Globus pallidus (tissue), 1 donor: Measurements from ENCODE around the gene OLFML2A.
"Not testable (repeated sequence)": the region's sequence is repeated elsewhere in the genome, so short reads cannot be mapped to it uniquely, and the experiment has no call there.

ENCODE experiments used
- DNase-seq: peaks from one replicate; pipeline ENCODE4 v3.0.0-alpha.2; 2015; ENCODE audit warnings: low spot score

Gene OLFML2A

DNA sequence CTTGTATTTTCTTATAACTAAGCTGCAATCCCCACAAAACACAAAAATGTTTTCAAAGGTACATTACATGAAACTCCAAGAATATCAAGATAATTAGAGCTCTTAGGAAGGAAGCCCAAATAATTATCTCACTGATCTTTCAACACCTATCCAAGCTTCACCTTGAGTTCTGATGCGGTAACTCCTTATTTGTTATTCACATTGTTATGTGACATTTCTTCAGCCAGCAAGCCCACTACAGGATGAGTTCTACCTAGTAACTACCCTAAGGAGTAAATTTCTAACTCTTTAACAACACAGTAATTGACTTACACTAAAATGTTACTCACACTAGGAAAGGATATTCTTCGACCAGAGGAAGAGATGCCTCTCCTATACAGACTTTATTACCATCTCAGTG, 15.7 kb upstream of the OLFML2A start:
- DNase-seq = no peak

DNA sequence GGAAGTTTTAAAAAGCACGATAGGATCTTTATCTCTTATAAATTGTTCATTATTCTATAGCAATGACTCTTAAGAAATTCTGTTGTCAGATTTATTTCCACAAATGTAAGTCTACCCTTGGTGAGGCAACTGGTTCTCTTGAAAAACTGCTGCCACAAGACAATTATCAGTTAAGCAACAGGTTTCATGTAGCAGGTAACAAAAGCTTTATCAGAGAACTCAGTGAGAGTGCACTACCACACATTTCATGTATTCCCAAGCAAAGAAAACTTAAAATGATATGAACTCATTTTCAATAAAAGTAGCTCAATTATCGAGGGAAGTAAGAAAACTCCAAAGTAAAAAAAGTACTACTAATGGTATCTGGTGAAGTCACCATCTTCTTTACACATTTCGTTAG, 15.2 kb upstream of the OLFML2A start:
- no peak for DNase-seq

DNA sequence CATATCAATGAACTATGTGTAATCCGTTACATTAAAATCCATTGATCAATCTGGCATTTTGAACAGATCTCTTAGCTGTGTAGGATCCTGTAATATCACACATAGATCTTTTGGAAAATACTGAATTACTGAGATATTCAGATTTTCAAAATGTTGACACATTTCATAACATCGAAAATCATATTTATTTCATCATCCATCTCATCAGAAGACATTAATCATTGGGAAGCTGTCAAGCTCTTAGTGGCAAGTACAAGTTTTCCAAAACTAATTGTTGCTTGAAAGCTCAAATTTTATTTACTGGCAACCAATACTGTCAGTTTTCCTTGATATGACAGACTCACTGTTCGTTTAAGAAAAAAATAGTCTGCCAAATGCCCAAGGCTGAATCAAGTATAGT, 14.3 kb upstream of the OLFML2A start:
- DNase-seq = no peak

DNA sequence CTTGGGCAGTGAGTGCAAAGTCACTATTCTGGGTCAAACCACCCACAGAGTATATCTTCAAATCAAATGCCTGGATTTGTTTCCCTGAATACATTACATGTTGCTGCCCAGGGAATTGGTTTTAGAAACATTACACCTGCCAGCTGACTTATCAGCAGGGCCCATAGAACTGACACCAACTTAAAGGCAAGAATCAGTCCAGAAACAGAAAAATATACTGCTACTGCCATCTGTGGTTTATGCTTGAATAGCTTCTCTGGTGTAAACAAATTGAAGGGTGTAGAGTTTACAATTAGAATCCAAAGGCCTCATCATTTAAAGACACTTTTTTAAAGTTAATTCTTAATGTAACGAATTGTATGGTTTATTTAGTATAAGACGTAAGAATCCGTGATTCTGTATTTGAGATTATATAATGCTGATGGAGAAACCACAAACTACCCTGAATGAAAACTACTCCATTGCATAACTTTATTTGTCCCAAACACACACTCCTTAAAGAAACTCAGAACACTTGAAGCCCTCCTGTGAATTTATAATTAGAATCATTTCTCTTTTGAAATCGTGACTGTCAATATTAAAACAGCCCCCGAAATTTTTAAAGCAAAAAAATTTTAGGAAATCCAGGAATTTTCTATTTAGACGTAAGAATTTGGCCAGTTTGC, 12.0 kb upstream of the OLFML2A start:
- DNase-seq = no peak

DNA sequence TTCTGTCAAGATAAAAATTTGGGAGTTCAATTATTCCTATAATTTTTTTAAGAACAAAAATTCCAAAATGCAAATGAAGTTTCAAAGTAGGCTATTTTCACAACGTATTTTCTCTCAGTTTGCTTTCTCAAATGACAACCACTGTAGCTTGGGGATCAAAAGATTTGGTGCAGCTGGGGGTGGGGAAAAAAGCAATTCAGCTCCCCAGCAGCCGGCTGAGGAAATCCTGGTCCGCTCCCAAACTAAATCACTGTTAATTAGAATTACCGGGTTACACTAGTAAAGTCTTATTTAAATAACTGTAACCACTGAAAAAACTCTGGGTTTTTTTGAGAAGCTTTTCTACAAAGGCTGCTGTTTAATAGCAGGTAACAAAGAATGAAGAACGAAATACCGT, 11.5 kb upstream of the OLFML2A start:
- DNase-seq = no peak

DNA sequence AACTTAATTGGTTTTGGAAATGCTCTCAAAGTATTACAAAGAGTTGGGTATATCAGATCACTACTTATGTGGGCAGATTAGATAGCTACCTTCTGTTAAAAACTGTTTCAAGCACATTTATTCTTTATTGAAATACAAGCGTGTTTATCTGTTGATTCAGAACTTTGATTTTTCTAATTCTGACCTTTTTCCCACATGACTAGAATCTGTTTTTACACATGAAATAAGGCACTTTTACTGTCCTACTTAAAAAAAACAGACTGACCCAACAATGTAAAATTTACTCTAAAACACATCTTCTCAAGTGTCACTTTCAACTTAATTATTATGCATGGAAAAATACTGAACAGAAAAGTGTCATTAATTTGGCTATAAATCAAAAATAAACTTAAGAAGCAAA, 10.6 kb upstream of the OLFML2A start:
- DNase-seq = no peak

DNA sequence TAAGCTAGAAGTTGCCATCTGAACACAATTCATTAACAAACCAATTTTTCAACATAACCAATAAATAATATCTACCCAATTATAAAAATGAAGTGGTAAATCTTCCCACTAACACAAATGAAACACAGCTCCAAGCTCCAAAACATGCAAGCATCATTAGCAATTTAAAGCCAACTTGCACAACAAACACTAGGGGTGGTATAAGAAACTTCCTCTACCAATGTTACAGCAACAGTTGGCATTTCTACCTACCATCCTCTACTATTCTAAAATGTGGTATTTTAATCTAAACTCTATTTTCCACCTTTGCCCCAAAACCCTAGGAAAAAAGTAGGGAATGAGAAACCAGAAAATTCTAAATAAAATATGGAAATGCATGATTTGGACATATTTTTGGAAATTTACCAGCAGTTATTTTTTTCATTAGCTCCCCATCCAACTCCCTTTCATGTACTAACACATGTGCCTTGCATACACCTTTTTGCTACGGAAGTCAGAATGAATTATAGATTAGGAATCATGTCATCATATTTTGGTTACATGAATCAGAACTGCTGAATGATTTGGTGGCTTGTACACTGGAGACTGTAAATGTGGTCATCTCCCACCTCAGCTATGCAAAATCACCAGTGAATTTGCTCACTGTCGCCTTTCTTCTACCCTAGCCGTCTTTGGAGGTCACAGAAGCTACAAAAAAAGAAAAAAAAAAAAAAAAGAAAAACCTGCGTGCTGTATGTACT, 9.9 kb upstream of the OLFML2A start:
- no peak for DNase-seq

DNA sequence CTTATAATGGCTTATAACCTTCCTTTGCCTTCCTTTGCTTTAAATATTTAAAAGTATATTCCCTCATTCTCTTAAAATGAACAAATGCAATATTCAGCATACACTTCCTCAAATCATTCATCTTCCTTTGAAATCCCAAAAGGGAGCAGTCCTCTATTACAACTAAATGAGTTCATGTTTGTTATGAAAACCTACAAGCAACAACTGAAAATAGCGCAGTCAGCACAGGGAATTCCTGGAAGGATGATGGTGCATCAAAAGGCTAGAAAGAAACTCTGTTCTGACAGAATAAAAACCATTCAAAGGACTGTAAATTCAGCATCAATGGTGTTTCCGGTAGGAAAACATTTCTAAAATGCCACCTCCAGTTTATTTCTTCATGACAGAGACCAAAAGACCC, 9.1 kb upstream of the OLFML2A start:
- no peak for DNase-seq

DNA sequence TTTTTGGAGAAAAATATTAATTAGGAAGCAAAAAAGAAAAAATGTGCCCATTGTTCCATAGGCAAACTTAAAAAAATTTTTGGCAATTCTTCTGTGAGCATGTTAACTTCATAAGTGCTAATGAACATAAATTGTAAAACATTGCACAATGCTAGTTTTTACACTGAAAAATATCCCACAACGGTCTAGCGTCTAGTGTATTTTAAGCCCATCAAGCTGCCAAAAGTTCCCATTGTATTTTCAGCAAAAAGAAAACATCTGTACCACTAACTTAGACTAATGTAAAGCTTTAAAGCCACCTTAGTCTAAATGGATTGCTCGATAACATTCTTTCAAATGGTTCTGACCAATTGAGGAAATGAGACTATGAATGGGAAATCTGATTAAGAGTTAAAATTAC, 8.6 kb upstream of the OLFML2A start:
- DNase-seq = no peak

DNA sequence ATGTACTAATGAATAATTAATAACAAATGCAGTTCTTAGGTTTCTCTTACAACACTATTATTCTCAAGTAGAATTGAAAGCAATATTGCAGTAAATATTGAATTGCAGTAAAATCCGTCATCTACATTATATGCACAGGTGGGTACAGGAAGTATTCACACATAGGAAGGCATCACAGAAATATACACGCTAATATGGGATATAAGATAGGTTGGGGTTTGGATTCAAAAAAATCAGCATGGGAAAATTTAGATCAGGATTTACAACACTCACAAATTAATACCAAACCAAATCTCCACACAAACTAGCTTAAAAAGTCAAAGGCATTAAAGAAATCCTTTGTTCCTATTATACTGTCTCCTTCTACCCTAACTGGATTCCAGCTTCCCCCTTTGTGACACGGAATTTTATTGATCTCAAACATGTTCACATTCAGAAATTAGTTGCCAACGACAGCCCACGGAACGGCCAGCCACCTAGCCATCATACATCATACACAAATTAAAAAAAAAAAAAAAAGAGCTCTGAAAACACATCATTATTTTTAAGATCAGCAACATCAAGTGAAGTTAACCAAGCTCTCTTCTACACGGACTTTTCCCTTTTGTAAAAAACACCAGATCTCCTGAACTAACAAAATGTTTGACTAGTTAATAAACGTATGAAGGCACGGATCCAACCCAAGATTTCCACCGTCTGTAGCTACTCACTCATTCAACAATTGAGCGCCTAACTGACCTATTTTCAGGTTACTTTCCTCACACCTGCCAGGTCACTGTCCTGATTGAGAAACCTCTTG, 8.0 kb upstream of the OLFML2A start:
- DNase-seq = no peak

DNA sequence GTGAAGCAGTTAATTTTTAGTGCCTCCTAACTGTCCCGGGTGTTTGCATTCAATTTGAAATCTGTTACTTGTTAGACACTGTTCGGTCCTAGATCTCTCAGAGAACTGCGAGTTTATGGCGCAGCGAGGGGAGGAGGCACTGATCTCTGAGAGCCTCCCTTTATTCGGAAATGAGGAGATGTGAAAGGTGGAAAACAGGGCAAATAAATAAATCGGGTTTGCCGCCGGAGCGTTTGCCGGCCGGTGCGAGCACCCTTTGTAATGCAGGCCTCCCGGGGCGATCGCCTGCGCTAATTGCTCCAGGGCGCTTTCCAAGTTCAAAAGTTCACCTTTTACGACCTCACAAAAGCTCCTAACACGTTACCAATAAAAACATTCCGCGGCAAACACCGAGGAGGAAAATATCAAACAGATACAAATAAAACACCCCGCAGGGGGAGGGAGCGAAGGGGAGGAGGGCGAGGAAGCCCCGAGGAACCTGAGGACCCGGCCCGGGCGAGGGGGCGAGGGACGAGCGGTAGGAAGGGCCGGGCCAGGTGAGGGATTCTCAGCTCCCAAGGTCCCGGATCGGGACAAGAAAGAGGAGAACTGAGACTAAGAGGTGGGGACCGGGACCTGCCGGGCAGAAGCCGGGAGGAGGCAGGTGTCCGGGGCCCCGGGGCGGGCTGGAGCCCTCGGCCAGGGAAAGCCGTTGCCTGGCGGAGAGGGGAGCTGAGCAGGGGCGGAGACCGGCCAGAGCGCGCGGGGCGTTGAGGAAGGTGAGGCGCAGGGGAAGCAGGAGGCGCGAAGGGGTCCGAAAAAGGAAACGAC, 7.2 kb upstream of the OLFML2A start:
- no peak for DNase-seq

DNA sequence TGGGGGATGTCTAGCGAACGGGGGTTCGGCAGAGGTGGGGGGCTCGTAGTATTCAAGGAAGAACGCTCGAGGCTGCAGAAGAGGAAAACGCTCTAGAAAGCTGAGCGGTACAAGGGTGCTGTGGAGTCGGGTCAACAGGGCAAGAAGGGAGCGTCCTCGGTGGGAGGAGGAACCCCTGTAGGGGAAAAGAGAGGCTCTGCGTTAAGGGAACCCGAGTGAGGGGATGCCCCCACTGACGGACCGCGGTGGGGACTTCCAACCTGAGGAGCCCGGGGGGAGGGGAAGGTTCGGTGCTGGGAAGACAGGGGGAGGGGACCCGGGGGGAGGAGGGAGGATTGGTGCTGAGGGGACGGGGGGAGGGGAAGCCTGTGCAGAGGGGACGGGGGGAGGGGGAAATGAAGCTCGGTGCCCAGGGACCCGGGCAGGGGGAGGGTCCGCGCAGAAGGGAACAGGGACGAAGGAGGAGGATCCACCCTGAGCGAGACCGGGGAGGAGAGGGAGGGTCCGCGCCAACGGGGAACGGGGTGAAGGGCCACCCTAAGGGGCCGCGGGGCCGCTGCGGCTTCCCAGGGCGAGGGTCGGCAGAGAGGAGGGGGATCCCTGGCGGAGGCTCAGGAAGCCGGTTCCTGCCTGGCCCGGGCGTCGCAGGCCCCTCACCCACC, 6.4 kb upstream of the OLFML2A start:
- no peak for DNase-seq

DNA sequence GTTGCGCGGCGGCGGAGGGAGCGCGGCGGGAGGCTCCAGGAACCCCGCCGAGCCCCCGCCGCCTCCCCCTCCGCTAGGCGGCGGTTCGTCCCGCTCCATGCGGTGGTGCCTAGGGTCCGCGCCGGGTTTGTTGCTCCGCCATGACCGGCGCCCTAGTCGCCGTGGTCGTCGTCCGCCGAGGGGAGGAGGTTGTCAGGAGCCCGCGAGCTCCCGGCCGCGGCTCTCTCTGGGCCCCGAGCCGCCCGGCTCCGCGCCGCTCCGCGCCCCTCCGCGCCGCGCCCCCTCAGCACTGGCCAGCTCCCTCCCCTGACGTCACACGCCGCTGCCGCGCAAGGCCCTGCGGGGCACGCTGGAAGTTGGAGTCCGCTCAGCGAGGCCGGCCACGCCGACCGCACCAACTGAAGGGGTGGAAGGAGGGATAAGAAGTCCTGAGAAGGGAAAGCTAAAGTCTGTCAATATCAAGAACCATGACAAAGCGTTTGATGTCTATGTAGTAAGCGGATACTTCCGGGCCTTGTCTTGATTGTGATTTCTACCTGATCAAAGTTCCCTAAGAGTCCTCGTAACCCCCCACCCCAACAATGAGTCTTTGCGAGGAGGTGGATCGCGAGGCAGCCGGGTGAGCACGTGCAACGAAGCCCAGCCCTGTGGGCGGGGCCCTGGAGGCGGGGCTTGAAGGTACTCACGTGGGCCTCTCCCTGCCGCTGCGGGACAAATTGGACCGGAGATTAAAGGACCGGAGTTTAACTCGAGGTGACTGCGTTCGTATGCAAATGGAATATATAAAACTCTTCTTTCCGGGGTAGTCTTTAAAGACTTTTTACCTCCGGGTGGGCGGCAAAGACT, 5.7 kb upstream of the OLFML2A start, which contains the start of gene NR6A1:
Gene NR6A1, minus strand, starts transcription at position 291 of the 846 bp plus-strand sequence.
- DNase-seq = peak; percentile 96

DNA sequence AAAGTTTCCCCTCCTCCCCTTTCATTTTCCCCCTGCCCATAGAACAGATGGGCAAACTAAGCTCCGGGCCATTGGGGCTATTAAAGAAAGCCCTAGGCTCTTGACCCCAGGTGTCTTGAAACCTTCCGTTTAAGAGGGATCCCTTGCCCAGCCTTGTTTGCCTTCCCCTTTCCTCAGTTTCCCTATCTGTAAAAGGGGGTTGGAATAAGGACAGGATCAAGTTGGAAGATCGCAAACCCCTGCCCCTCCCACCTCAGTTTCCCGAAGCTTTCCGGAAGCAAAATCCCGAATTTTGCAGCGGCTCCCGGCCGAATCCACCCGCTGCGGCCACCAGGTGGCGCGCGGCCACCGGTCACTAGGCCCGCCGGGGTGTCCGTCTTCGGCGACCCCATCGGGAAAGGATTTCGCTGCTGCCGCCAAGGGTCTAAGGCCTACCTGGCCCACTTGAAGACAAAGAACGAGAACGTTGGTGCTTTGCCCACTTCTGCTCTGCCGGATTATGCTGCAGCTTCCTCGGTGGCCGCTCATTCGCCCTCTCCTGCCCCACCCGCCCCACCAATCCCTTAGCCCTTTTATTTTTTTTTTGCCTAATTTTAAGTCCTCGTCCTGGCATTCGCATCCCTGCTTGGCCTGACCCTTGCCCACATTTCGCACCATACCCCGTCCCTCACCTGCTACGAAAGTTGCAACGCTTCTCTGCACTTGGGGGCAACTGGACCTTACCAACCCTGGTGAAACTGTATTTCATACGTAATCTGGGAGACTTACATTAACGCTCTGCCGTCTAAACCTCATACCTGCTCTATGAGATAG, 4.9 kb upstream of the OLFML2A start:
- peak; percentile 62 for DNase-seq

DNA sequence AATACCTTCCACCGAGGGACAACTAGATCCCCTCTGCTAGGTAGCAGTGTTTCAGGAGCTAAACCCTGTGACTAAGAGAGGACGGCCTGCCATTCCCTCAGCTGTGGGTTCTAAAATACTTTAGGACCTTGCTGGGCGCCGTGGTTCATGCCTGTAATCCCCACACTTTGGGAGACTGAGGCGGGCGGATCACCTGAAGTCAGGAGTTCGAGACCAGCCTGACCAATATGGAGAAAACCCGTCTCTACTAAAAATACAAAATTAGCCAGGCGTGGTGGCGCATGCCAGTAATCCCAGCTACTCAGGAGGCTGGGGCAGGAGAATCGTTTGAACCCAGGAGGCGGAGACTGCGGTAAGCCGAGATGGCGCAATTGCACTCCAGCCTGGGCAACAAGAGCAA, 4.1 kb upstream of the OLFML2A start:
- DNase-seq = not testable (repeated sequence)

DNA sequence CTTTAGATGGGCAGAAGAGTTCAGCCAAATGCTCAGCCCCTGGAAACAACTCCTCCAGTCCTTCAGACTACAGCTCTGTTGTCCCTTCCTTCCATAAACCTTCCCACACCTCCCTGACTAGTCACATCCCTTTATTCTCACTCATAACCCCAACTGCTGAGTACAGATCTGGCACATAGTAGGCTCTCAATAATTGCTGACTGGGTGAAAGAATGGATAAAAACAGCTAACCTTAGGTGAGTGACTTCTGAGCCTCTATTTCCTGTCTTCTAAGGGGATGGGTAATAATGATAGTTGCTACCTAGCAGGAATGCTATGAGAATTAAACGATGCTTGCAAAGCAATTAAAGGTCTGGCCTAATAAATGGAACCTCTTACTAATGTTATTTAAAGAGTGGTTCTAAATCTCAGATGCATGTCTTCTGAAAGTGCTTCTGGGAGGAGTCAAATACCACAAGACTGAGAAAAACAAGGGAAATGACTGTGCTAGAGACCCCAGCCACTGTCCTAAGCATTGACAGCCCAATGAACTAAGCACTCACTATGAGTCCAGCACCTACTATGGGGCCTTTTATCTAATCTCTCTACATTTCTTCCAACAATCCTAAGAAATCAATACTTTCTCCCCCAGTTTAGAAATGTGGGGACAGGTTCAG, 3.3 kb upstream of the OLFML2A start:
- no peak for DNase-seq

DNA sequence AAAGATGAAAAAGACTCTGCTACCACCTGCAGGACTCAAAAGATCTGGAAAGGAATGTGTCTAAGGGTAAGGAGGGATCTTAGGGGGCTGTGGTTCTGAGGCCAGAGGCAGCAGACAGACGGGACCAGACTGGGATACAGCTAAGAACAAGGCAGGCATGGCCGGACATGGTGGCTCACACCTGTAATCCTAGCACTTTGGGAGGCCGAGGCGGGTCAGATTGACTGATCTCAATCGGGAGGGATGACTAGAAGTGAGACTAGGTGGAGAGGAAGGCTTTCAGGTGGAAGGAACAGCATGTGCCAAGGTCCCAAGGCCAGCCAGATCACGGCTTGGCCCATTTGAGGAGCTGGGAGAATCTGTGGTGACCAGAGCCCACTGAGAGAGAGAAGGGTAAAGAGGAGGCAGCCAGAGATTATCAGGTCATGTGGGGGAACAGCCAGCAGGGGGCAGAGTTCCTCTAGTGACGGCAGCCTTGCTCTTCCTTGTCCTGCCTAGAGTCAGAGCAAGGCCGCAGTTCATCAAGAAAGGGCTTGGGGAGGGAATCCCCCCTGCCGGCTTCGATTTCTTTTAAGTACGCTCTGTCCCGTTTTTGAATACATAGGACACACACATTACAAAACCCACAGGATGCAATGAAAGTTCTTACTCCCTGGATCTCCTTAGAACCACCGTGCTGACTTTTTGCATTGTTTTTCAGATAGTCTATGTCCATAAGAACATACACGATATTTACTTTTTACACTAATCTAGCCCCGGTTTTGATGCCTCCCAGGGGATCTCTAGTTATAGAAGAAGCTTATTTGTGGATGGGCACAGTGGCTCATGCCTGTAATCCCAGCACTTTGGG, 2.6 kb upstream of the OLFML2A start:
- peak; percentile 77 for DNase-seq

DNA sequence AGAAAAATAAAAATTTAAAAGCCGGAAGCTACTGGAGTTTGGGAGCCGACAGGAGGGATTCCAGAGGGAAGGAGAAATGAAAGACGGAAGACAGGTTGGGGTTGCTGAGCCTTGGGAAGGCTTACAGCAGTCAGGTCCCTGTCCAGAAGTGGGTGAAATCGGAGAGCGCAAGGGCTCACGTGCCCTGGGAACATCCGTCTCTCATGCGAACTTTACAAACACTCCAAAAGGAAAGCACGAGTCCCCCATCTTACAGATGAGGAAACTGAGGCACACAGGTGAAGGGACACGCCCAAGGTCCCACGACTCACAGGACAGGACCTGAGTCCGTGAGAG, 347 bp upstream of the OLFML2A start:
- no peak for DNase-seq
